Stimulated activated naive CD4-positive, alpha-beta T cell treated with Interleukin-2 at 50 U/mL for 16 hours (primary cell): ENCODE results near the gene LDB3.
"Not testable (repeated sequence)": the region's sequence is repeated elsewhere in the genome, so short reads cannot be mapped to it uniquely, and the experiment has no call there.

Experiments used
- DNase-seq: peaks from one replicate; lab custom pipeline; 2025; lab: John Stamatoyannopoulos, UW

LDB3 gene

GRCh38 chr10:86668297-86669165, at the start of gene LDB3:
TSS of gene LDB3 (plus strand) at chr10:86668511. CDS start at chr10:86668692, 181 bp downstream.
- DNase-seq, result no peak

GRCh38 chr10:86628311-86628710, 40.0 kb upstream of the LDB3 start:
- no peak for DNase-seq

DNA sequence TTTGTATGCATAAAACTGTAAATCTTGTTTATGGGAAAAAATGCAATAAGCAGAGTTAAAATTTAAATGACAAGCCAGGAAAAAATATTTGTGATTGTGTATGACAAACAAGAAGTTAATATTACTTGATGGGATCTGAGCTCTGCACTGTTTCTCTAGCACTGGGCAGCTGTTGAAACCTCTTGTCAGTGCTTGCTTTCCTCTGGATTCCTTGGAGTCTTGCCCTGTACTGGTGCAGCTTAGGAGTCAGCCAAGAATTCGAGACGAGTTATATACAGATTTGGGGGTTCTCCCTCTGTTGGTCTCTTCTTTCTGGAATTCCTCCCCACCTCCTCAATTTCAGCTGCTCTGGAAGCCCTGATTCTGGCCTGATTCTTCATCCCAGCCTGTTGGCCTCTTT, 38.2 kb upstream of the LDB3 start:
- no peak for DNase-seq

DNA sequence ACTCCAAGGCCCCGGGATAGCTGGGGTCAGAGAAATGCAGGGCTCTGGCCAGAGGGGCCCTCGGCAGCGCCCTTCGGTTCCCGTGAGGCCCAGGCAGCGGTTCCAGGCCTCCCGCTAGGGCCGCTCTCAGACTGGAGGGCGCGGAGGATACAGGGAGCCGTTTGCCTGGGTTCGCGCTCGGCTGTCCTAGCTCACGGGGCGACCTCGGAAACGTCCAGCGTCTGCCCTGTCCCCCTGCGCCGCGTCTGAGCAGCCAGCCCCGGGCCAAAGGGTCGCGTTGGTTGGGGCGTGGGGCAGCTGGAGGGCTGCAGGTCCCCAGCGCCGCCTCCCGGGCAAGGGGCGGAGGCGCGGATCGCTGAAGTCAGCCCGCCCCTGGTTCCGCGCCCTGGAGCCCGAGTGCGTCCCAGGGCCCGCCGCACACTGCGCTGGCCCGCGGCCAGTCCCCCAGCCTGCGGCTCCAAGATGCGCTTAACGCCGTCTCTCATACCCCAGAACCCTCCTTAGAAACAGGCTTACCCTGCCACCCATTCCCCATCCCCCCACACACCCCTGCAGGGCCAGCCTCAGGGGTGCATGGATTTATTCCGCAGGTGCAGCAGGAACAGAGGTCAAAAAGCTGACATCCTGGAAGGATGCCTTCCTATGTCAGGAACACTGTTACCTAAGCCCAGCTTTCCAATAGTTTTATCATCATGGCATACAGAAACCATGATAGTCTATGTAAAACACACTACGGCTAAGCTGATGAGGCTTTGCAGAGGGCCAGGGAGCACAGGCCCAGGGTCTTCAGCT, 36.1 kb upstream of the LDB3 start:
- DNase-seq, result no peak

DNA sequence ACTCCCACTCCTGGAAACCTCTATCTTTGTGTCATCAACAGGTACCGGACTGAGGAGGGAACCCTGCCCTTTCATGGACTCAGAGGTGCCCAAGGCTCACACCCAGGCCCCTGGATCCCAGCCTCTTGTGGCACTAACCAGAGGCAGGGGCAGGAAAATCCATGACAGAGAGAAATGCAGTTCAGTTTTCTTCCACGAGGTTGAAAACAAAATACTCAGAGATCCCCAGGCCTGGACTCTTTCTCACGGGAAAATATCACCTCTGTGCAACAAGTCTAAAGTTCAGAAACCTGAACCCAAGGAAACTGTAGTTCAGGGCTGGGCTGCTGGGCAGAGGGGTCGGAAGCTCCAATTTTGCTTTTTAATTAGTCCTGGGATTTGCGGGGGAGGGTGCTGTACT, 35.4 kb upstream of the LDB3 start:
- no peak for DNase-seq

- DNase-seq, result no peak
These were observed 32.9 kb upstream of the LDB3 start for GRCh38 chr10:86635402-86635801.

- no peak for DNase-seq
These were observed 32.0 kb upstream of the LDB3 start for GRCh38 chr10:86636311-86636710.

DNA sequence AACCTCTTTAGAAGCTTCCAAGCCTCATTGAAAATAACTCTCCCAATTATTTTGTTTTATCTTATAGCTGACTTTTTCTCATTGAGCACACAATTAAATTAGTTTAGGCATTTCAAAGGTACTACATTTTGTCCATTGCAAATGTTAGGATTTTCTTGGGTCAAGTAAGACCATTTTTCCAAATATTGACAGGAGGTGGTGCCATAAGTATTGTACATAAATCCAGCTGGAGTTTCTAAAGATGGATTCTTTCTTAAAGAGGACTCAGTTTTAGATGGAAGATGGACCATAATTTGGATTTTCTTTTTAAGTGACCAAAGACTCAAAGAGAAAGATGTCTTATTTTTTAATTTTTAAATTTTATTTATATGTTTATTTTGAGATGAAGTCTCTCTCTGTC, 26.3 kb upstream of the LDB3 start:
- no peak for DNase-seq

DNA sequence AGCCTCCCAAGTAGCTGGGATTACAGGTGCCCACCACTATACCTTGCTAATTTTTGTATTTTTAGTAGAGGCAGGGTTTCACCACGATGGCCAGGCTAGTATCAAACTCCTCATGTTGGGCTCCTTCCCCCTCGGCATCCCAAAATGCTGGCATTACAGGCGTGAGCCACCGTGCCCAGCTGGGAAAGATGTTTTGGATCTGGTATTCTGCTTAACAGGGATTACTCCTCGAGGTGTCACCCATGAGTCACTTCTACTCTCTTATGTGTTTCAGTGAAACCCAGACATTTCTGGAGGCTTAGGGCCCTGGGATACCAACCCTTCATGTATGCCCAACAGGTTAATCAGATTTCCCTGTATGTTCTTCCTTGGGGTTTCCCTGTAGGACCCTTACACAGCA, 25.8 kb upstream of the LDB3 start:
- DNase-seq, result no peak

DNA sequence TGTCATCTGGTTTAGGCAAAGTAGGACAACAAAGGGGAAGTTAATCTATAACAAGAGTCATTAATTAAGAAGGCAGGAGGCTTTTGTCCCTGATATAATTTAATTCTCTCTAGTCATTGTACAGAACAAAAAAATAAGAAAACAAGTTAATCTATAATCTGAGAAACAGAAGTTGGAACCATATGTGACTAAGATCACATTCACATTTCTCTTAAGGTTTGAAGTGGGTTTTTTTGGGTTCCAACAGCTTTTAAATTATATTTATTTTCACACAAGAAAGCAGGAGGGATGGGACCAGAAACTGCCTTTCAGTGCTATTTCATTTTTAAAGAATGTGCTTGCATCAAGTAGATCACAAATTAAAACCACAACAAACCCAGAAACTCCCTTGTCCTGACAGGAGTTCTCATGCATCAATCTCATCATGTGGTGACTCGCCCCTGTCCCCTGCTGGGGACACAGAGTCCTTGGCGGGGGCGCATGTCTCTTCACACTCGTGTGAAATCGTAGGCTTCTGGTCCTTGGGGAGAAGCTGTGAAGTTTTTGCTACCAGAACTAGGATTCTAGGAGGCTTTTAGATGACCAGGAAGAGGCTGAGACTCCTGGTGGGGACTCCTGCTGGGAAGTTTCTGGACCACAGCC, 24.0 kb upstream of the LDB3 start:
- no peak for DNase-seq

DNA sequence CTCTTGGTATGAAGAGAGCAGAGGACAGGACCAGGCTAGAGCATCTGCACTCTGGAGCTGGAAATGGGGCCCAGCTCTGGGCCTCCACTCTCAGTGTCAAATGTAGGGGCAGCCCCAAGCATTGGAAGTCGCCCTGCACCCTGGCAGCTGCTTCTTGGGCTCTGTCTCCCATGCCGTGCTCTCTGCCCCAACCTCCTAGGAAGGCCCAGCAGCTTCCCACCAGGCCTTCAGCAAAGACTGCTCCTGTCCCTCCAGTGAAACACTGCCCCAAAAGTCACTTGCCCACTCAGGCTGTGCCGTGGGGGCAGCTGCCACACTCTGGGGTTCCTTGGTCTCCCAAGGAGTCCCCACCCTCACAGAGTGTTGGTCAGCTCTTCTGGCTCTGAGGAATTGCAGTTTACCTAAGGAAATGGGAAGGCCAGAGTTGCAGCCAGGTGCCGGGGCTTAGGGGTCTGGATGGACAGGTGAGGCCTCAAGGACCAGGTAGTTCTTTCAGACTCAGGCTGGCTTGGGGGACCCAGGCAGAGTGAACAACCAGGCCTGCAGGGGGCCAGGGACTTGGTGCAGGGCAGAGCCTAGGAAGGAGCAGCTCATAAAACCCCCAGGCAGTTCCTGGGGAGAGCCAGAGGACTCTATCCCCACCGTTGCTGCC, 23.4 kb upstream of the LDB3 start:
- no peak for DNase-seq

- DNase-seq, result not testable (repeated sequence)
These were observed 22.6 kb upstream of the LDB3 start for GRCh38 chr10:86645621-86646165.

DNA sequence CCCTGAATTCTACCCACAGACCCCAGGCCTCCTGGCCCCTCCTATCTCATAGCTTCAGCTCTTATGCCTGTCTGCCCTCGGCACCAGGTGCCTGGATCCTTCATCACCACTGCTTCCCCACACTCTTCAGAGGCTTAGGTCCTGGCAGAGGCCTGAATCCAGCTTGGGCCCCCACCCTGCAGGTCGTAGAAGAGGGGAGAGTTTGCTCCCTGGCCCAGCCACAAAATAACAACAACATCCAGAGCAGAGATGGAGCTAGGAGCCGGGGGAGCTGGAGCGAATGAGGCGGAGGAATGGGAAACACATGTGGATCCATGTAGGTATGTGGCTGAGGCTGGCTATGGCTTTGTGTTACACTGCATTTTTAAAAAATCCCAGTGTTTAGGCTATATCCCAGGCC, 21.8 kb upstream of the LDB3 start:
- no peak for DNase-seq

DNA sequence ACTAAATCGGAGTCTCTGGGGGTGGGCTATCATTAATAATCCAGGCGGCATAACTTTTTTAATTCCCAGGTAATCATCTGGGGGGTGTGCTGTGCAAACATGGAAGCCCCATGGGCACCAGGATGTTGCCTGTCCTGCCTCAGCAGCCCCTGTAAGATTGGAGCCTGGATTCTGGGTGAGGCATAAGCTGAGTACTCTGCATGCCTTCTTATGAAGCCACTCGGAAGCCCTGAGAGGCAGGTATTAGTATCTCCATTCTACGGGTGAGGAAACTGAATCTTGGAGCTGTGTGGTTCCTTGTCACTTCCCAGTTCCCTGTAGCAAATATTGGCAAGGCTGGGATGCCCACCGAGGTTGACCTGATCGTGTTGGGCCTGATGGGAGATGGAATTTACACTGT, 21.4 kb upstream of the LDB3 start:
- no peak for DNase-seq

- DNase-seq, result no peak
These were observed 20.3 kb upstream of the LDB3 start for GRCh38 chr10:86647773-86648703.

GRCh38 chr10:86648704-86649427, 19.4 kb upstream of the LDB3 start:
- DNase-seq, result no peak

DNA sequence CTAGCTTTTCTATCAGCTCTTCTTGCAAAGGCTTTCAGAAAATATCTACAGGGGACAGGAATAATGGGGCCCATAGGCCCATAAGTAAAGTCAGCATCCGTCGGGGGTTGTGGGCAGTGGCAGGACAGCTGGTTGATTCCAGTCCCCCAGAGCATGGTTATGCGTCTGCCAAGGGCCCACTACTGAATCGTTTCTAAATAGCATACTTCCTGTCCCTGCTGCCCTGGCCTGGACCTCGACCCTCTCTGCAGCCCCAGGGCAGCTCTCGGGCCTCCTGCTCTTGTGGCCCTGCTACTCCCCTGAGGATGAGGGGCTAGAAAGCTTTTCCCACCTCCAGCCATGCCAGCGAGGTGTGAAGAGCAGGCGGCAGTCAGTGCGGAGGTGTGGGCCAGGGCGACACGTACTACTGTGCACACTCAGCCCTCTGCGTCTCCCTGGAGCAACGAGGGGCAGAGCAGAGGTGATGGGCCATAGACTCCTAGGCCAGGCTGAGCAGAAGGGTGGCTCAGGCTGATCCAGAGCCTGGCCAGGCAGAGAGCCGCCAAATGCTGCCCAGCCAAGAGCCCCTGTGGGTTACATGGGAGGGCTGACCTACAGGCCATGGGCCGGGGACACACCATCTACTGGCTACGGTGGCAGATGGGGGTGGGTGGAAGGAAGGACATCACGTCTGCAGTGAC, 18.7 kb upstream of the LDB3 start:
- no peak for DNase-seq

DNA sequence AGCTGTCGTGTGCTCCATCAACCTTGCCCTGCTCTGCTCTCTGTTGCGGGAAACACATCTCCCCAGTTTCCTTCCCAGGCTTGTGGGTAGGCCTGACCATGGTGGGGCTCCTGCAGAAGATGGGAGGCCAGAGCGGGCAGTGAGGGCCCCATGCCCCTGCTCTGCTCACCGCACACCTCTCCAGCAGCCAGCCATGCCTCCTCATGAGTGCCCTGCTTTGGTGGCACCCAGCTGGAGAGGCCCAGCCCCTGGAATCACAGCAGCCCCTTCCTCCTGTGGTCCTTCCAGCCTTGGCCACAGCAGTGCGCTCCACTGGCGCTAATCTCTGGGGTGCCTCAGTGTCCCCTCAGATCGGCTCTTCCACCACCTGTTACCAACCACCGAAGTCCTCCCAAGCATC, 18.2 kb upstream of the LDB3 start:
- DNase-seq, result no peak

DNA sequence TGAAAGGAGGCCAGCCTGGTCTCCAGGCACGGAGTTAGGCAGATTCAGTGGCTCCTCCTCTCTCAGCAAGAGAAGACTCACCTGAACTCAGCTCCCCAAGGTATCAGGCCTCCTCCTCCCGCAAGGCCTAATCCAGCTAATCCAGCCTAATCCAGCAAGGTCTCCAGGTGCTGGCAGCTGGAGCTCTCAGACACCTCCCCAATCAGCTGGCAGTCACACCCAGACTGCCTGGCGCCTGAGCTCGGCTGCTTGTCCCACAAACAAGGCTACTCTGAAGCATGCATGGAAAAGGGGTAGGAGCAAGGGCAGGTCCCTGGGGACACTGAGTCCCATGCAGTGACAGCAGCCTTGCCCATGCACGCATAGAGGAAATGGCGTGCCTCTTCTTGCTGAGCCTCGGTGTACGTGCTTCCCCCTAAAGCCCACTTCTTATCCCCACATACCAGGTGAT, 17.3 kb upstream of the LDB3 start:
- no peak for DNase-seq
